Measurements from ENCODE around the gene FILIP1.

The FILIP1 gene

GRCh38 chr6:75257343-75258087 lies 236.1 kb downstream of the FILIP1 start:
- no peak for DNase-seq

DNA sequence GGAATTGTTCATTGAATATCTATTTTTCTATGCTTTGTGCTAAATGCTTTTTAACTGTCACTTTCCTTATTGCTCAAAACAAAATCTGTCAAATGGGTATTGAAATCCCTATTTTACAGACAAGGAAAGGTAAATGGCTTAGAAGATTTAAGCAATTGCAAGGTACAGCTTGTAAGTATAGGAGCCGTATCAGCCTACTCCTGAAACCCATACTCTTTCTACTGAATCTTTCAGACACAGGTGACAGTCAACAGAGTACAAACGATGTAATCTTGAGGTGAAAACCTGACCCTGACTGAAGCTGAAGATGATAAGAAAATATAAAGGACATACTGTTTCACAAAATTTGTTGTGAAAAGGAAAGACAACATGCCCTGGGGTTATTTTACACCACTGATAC lies 243.0 kb downstream of the FILIP1 start:
- no peak for DNase-seq

- no peak for DNase-seq
These were observed 243.8 kb downstream of the FILIP1 start for GRCh38 chr6:75249837-75250236.

DNA sequence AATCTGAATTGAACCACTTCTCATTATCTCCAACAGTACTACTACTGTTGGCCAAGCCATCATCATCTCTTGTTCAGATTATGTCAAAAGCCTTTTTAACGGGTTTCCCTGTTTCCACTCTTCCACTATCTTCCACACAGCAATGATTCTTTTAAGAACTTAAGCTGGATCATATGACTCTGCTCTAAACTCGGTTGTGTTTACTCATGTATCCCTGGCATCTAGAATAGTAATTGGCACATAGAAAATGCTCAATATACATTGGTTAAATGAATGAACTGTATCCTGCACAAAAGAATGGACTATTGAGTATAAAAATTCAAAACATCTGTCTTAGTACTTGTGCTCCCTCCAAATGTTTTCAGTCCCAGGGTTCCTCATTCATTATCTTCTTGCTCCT lies 247.2 kb downstream of the FILIP1 start:
- DNase-seq: no peak

DNA sequence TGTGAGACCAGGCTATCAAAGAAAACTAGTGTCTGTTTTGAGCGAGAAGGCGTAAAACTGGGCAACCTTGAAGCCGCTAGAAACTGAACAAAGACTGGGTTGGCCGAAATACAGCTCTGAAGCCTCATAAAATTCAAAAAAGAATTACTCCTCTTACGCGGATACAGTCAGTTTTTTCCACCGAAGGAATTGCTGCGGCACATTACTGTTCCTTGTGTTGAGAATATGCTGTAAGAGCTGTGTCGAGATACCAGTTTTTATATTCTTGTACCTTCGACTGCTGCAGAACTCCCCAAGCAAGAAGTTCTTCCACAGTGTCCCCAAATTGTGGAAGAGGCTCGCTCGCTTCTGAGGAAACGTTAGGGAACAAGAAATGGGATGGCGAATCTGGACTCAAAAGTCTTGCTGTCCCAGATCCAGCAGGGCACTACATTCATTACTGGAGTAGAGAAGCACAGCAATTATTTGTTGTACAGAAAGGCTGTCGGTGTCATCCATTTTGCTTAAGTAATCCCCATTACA lies 249.5 kb downstream of the FILIP1 start:
- no peak for DNase-seq

GRCh38 chr6:75243333-75244062 lies 250.1 kb downstream of the FILIP1 start, which contains the start of gene COX7A2:
TSS of gene COX7A2 (minus strand) at chr6:75243801. CDS start at chr6:75243734, 67 bp downstream.
- peak; percentile 88 for DNase-seq
